HEK293 (cell line): ENCODE measurements around the gene TAS1R1.

Experiments
- CTCF ChIA-PET: fragments of 350-600 bp; formaldehyde crosslinking; extraction: SDS; loops from one replicate; lab custom pipeline; 2021; ENCODE audit warnings: antibody characterized with exemption; lab: Yijun Ruan, JAX
- POLR2A ChIA-PET: fragments of 300-600 bp; formaldehyde crosslinking; extraction: SDS; loops from one replicate; lab custom pipeline; 2020; ENCODE audit warnings: antibody characterized with exemption, inconsistent platforms; lab: Yijun Ruan, JAX
- H3K27ac ChIP-seq: fragments of 200-500 bp; sonication (Bioruptor generic); 2 replicates; pipeline ENCODE4 v1.5.1; 2014; ENCODE audit warnings: low read depth, low read length, control low read depth, inconsistent platforms; ENCODE audit errors: extremely low read depth
- H3K36me3 ChIP-seq, 2 experiments: fragments of 200-500 bp in 1 of 2; sonication (Bioruptor generic) in 1 of 2; 1 replicate in 1 of 2; 2 replicates in 1 of 2; pipeline ENCODE4 v1.5.1; 2014 to 2017; ENCODE audit warnings: inconsistent platforms in 2 of 2, low read length in 2 of 2; ENCODE audit not compliant: control insufficient read depth in 2 of 2, insufficient read depth in 1 of 2
- H3K4me1 ChIP-seq: fragments of 200-500 bp; sonication (Bioruptor generic); 2 replicates; pipeline ENCODE4 v1.5.1; 2014; ENCODE audit warnings: mild to moderate bottlenecking, low read length, inconsistent platforms; ENCODE audit not compliant: control insufficient read depth, insufficient read depth
- H3K4me3 ChIP-seq: 2 replicates; pipeline ENCODE4 v1.5.1; 2011; ENCODE audit warnings: low read depth, mild to moderate bottlenecking, control low read depth, low read length, moderate library complexity
- H3K9me3 ChIP-seq: fragments of 200-500 bp; sonication (Bioruptor generic); 2 replicates; pipeline ENCODE4 v1.5.1; 2014; ENCODE audit warnings: low read depth, low read length, inconsistent platforms; ENCODE audit not compliant: control insufficient read depth, insufficient read depth
- BCL11A ChIP-seq: fragments of 450-650 bp; formaldehyde crosslinking; IDR thresholded peaks from 2 replicates; pipeline ENCODE4 v1.5.1; 2016; ENCODE audit warnings: low read depth, missing biosample characterization, missing genetic modification characterization
- EGR2 ChIP-seq: fragments of 450-650 bp; formaldehyde crosslinking; IDR thresholded peaks from 2 replicates; pipeline ENCODE4 v1.5.1; 2016; ENCODE audit warnings: low read depth, missing biosample characterization, missing genetic modification characterization
- GLIS2 ChIP-seq: fragments of 450-650 bp; formaldehyde crosslinking; IDR thresholded peaks from 2 replicates; pipeline ENCODE4 v1.5.1; 2016; ENCODE audit warnings: missing biosample characterization, missing genetic modification characterization
- KLF1 ChIP-seq: fragments of 450-650 bp; formaldehyde crosslinking; IDR thresholded peaks from 2 replicates; pipeline ENCODE4 v1.5.1; 2016; ENCODE audit warnings: missing biosample characterization, missing genetic modification characterization
- MYNN ChIP-seq: fragments of 450-650 bp; formaldehyde crosslinking; IDR thresholded peaks from 2 replicates; pipeline ENCODE4 v1.5.1; 2016; ENCODE audit warnings: missing biosample characterization, missing genetic modification characterization, borderline replicate concordance
- SCRT2 ChIP-seq: fragments of 450-650 bp; formaldehyde crosslinking; IDR thresholded peaks from 2 replicates; pipeline ENCODE4 v1.5.1; 2016; ENCODE audit warnings: missing biosample characterization, missing genetic modification characterization
- TRIM28 ChIP-seq: IDR thresholded peaks from 2 replicates; pipeline ENCODE4 v1.6.1; 2011; ENCODE audit warnings: low read length, control low read depth, borderline replicate concordance
- WT1 ChIP-seq: fragments of 450-650 bp; formaldehyde crosslinking; IDR thresholded peaks from 2 replicates; pipeline ENCODE4 v1.5.1; 2016; ENCODE audit warnings: missing biosample characterization, missing genetic modification characterization
- ZBTB7A ChIP-seq: fragments of 450-650 bp; formaldehyde crosslinking; IDR thresholded peaks from 2 replicates; pipeline ENCODE4 v1.5.1; 2016; ENCODE audit warnings: low read depth, missing biosample characterization, missing genetic modification characterization
- ZFHX2 ChIP-seq: fragments of 450-650 bp; formaldehyde crosslinking; conservative IDR thresholded peaks from 2 replicates; pipeline ENCODE4 v1.5.1; 2016; ENCODE audit warnings: missing biosample characterization, missing genetic modification characterization
- ZIC2 ChIP-seq: fragments of 450-650 bp; formaldehyde crosslinking; IDR thresholded peaks from 2 replicates; pipeline ENCODE4 v1.5.1; 2016; ENCODE audit warnings: missing biosample characterization, missing genetic modification characterization
- ZNF248 ChIP-seq: fragments of 450-650 bp; formaldehyde crosslinking; IDR thresholded peaks from 2 replicates; pipeline ENCODE4 v1.5.1; 2017; ENCODE audit warnings: missing biosample characterization, missing genetic modification characterization
- ZNF423 ChIP-seq: fragments of 450-650 bp; formaldehyde crosslinking; IDR thresholded peaks from 2 replicates; pipeline ENCODE4 v1.5.1; 2016; ENCODE audit warnings: missing biosample characterization, missing genetic modification characterization
- ZNF600 ChIP-seq: fragments of 450-650 bp; formaldehyde crosslinking; IDR thresholded peaks from 2 replicates; pipeline ENCODE4 v1.5.1; 2016; ENCODE audit warnings: missing biosample characterization, missing genetic modification characterization
- TF ChIP-seq, protein P1 (sequence below): fragments of 450-650 bp; formaldehyde crosslinking; IDR thresholded peaks from 2 replicates; pipeline ENCODE4 v1.5.1; 2016; ENCODE audit warnings: missing biosample characterization, missing genetic modification characterization

TAS1R1 gene

DNA sequence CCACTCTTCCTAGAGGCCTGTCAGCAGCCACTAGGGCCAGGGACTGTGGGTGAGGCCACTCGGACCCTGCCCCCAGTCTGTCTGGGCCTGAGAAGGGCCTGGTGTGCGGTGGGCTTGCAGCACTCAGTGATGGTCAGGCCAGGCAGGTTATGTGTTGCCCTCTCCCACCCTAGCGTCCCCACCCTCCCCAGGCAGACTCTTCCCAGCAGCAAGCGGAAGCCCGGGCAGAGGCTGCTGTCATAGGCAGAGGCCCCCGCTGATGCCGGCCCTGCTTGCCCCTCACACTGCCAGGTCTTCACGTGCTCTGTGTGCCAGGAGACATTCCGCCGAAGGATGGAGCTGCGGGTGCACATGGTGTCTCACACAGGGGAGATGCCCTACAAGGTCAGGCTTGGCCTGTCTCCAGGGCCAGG lies 31.3 kb downstream of the TAS1R1 start:
- H3K9me3 ChIP-seq, result no peaks in the 10 kb centered on the region
- ChIA-PET POLR2A (no interaction called here), CTCF (interaction anchor here (1.0 to 1.1 kb wide), 2 partner anchors 32 to 48 kb away, joined by 3 to 4 read pairs; partner anchors contain the start of genes NOL9 and TAS1R1)
- no peaks in the 10 kb centered on the region for H3K4me1 ChIP-seq
- peak; percentile 52 for TF ChIP-seq GLIS2 (tag by site-specific recombination)
- TF ChIP-seq, protein P1, sequence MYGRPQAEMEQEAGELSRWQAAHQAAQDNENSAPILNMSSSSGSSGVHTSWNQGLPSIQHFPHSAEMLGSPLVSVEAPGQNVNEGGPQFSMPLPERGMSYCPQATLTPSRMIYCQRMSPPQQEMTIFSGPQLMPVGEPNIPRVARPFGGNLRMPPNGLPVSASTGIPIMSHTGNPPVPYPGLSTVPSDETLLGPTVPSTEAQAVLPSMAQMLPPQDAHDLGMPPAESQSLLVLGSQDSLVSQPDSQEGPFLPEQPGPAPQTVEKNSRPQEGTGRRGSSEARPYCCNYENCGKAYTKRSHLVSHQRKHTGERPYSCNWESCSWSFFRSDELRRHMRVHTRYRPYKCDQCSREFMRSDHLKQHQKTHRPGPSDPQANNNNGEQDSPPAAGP, result no peak
- H3K4me3 ChIP-seq, result no peak overlapping the region
- H3K27ac ChIP-seq, result no peak overlapping the region
- peaks cover 0 to 85% of the 10 kb centered on the region in 2 experiments; a peak in 1 of 3 replicates for H3K36me3 ChIP-seq

DNA sequence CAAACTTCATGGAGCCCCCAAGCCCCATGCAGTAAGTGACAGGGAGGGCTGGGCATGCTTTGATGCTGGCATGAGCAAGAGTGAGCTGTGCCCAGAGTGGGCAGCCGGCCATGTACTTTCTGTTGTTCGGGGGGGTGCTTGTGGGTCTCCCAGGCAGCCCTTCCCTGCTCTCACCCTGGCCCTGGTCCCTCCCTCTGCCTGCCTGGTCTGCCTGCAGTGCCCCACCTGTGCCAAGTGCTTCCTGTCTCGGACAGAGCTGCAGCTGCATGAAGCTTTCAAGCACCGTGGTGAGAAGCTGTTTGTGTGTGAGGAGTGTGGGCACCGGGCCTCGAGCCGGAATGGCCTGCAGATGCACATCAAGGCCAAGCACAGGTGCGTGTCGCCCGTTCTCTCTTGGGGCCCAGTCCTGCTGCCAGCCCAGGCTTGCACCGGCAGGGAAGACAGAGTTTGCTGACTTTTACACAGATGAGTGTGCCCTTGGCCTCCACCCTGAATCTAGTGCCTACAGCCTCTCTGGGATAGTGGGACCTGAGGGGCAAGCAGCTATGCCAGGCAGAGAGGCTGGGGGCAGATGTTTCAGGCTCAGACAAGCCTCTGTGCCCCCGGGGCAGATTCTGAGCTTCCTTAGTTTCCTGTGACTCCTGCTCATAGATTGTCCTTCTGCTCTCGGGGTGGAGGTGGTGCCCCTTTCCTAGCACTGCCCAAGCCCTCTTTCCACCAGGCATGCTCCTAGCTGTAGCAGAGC lies 32.3 kb downstream of the TAS1R1 start:
- H3K9me3 ChIP-seq, result no peaks in the 10 kb centered on the region
- ChIA-PET POLR2A (interaction anchor here (0.6 to 2.4 kb wide), 3 partner anchors 8 to 14 kb away, joined by 3 to 8 read pairs (median 3); partner anchors contain the start of gene ZBTB48), CTCF (interaction anchor here (0.7 to 1.0 kb wide), 2 partner anchors 28 to 33 kb away, joined by 3 to 4 read pairs; partner anchors contain the start of genes NOL9 and TAS1R1)
- H3K27ac ChIP-seq, result no peak overlapping the region
- H3K36me3 ChIP-seq, result peaks cover 0 to 85% of the 10 kb centered on the region in 2 experiments; a peak in 1 of 3 replicates
- no peak overlapping the region for H3K4me3 ChIP-seq
- TF ChIP-seq ZNF423 (no peak), ZNF600 (tag by site-specific recombination) (peak; percentile 16; the same call in 1 of the 2 replicates)
- no peaks in the 10 kb centered on the region for H3K4me1 ChIP-seq

DNA sequence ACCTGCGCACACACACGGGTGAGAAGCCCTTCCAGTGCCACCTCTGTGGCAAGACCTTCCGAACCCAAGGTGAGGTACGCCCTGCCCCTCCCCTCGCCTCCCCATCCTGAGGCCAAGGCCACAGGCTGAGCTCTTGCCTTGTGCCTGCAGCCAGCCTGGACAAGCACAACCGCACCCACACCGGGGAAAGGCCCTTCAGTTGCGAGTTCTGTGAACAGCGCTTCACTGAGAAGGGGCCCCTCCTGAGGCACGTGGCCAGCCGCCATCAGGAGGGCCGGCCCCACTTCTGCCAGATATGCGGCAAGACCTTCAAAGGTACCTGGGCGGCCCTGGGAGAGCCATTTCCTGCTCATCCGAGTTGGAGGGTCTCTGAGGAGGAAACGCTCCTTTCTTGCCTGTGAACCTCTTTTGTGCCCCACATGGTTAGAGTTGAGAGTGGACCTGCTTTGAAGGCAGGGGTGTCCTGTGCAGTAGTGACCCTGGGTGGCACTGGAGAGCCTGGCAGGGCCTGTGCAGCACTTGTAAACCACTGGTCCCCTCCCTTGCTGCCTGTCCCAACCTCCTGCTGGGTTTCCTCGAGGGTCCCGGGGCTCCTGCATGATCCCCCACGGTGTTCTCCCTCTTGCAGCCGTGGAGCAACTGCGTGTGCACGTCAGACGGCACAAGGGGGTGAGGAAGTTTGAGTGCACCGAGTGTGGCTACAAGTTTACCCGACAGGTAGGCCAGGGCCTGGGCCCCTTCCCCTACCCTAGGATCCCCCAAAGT lies 33.2 kb downstream of the TAS1R1 start:
- no peaks in the 10 kb centered on the region for H3K9me3 ChIP-seq
- ChIA-PET CTCF (no interaction called here), POLR2A (interaction anchor here (0.6 to 2.4 kb wide), 4 partner anchors 8 to 12 kb away, joined by 3 to 13 read pairs (median 6); partner anchors contain the start of gene ZBTB48)
- peak; percentile 9; the same call in 1 of the 2 replicates for TF ChIP-seq GLIS2 (tag by site-specific recombination)
- TF ChIP-seq ZNF248, result no peak
- peak; percentile 43; the same call in 1 of the 2 replicates for TF ChIP-seq SCRT2 (tag by site-specific recombination)
- TF ChIP-seq ZIC2, result peak; percentile 44
- TF ChIP-seq, all 188 proteins: peak for 3
- peaks cover 0 to 88% of the 10 kb centered on the region in 2 experiments; a peak in 1 of 3 replicates for H3K36me3 ChIP-seq
- no peaks in the 10 kb centered on the region for H3K4me1 ChIP-seq
- no peak overlapping the region for H3K4me3 ChIP-seq
- H3K27ac ChIP-seq, result no peak overlapping the region; the same call in 1 of the 2 replicates

DNA sequence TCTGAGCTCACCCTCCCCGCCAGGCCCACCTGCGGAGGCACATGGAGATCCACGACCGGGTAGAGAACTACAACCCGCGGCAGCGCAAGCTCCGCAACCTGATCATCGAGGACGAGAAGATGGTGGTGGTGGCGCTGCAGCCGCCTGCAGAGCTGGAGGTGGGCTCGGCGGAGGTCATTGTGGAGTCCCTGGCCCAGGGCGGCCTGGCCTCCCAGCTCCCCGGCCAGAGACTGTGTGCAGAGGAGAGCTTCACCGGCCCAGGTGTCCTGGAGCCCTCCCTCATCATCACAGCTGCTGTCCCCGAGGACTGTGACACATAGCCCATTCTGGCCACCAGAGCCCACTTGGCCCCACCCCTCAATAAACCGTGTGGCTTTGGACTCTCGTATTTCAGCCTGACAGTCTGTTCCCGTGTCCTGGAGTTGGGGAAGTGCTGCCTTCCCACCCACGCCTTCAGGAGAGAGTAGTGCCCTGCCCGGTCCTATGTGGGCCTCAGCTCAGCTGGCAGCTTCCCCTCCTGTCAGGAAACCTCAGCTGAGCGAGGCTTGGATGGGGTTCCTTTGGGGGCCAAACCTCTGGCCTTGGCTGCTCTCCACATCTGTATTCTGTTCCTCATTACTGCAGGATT lies 33.9 kb downstream of the TAS1R1 start:
- CTCF ChIA-PET, result no interaction called here
- Histone ChIP-seq H3K27ac (no peak overlapping the region), H3K9me3 (no peaks in the 10 kb centered on the region), H3K4me1 (no peaks in the 10 kb centered on the region), H3K36me3 (peaks cover 0 to 95% of the 10 kb centered on the region in 2 experiments; a peak in 1 of 3 replicates), H3K4me3 (no peak overlapping the region)
- TF ChIP-seq ZBTB7A (no peak), MYNN (tag by site-specific recombination) (no peak), TRIM28 (no peak), ZFHX2 (tag by site-specific recombination) (peak; percentile 76), BCL11A (tag by site-specific recombination) (no peak), KLF1 (tag by site-specific recombination) (peak; percentile 41), EGR2 (tag by site-specific recombination) (peak; percentile 51), WT1 (tag by site-specific recombination) (no peak)
- POLR2A ChIA-PET, result interaction anchor here (0.8 to 2.4 kb wide), 4 partner anchors 8 to 13 kb away, joined by 3 to 13 read pairs (median 6); partner anchors contain the start of genes KLHL21 and ZBTB48
